GM18508 (cell line): ENCODE measurements around the gene SLC22A2.
"Not testable (repeated sequence)": the region's sequence is repeated elsewhere in the genome, so short reads cannot be mapped to it uniquely, and the experiment has no call there.

ENCODE experiments used
- ATAC-seq: cut with Tn5 transposase; IDR thresholded peaks from one replicate; pipeline ENCODE4 v1.9.1; 2021; ENCODE audit warnings: moderate number of reproducible peaks; ENCODE audit not compliant: insufficient read depth, unreplicated experiment

The SLC22A2 gene

GRCh38 chr6:160258346-160259142 lies at the start of gene SLC22A2:
Gene SLC22A2, minus strand, starts transcription at chr6:160258821. Its CDS starts 64 bp downstream, at chr6:160258757.
- ATAC-seq, result no peak

- no peak for ATAC-seq
Observed at GRCh38 chr6:160305926-160306713, 47.5 kb upstream of the SLC22A2 start.

- ATAC-seq, result no peak
Observed at GRCh38 chr6:160303806-160304205, 45.2 kb upstream of the SLC22A2 start.

- not testable (repeated sequence) for ATAC-seq
Observed at GRCh38 chr6:160302431-160303082, 43.9 kb upstream of the SLC22A2 start.

GRCh38 chr6:160301339-160301738 lies 42.7 kb upstream of the SLC22A2 start:
- no peak for ATAC-seq

- ATAC-seq, result no peak
Observed at GRCh38 chr6:160300076-160300695, 41.6 kb upstream of the SLC22A2 start.

GRCh38 chr6:160299559-160299958 lies 40.9 kb upstream of the SLC22A2 start:
- no peak for ATAC-seq

GRCh38 chr6:160298121-160298520 lies 39.5 kb upstream of the SLC22A2 start:
- ATAC-seq, result no peak

GRCh38 chr6:160297310-160297709 lies 38.7 kb upstream of the SLC22A2 start:
- no peak for ATAC-seq

- no peak for ATAC-seq
Observed at GRCh38 chr6:160293844-160294243, 35.2 kb upstream of the SLC22A2 start.

GRCh38 chr6:160285541-160286105 lies 27.0 kb upstream of the SLC22A2 start:
- ATAC-seq, result no peak

GRCh38 chr6:160284575-160284974 lies 26.0 kb upstream of the SLC22A2 start:
- no peak for ATAC-seq

GRCh38 chr6:160282444-160282843 lies 23.8 kb upstream of the SLC22A2 start:
- ATAC-seq, result no peak

- ATAC-seq, result no peak
Observed at GRCh38 chr6:160279850-160280249, 21.2 kb upstream of the SLC22A2 start.

- no peak for ATAC-seq
Observed at GRCh38 chr6:160278786-160279310, 20.2 kb upstream of the SLC22A2 start.

- ATAC-seq, result no peak
Observed at GRCh38 chr6:160278311-160278710, 19.7 kb upstream of the SLC22A2 start.

- ATAC-seq, result no peak
Observed at GRCh38 chr6:160277546-160277945, 18.9 kb upstream of the SLC22A2 start.

GRCh38 chr6:160277144-160277543 lies 18.5 kb upstream of the SLC22A2 start:
- no peak for ATAC-seq

GRCh38 chr6:160276126-160276525 lies 17.5 kb upstream of the SLC22A2 start:
- ATAC-seq, result no peak

GRCh38 chr6:160275511-160276003 lies 16.9 kb upstream of the SLC22A2 start:
- ATAC-seq, result no peak
